Globus pallidus (tissue), 1 donor: ENCODE results near the gene ZNF33A.
"Not testable (repeated sequence)": the region's sequence is repeated elsewhere in the genome, so short reads cannot be mapped to it uniquely, and the experiment has no call there.

Experiments used
- DNase-seq: peaks from one replicate; pipeline ENCODE4 v3.0.0-alpha.2; 2015; ENCODE audit warnings: low spot score

Gene ZNF33A

GRCh38 chr10:38010119-38010903 is at the start of gene ZNF33A:
ZNF33A (plus strand) TSS chr10:38010675; CDS start chr10:38012342, 1,667 bp downstream.
- peak; percentile 89 for DNase-seq

GRCh38 chr10:37965006-37965405 is 45.5 kb upstream of the ZNF33A start:
- DNase-seq: no peak

GRCh38 chr10:37972396-37972795 is 38.1 kb upstream of the ZNF33A start:
- DNase-seq: no peak

- peak; percentile 35 for DNase-seq
These were observed 35.0 kb upstream of the ZNF33A start for GRCh38 chr10:37975401-37975991.

GRCh38 chr10:37976091-37976879 is 34.2 kb upstream of the ZNF33A start, which contains the start of gene ZNF25:
ZNF25 (minus strand) TSS chr10:37976647; CDS start chr10:37971722, 4,925 bp downstream.
- DNase-seq: peak; percentile 99

- DNase-seq: no peak
These were observed 33.6 kb upstream of the ZNF33A start for GRCh38 chr10:37976880-37977203.

- no peak for DNase-seq
These were observed 18.8 kb upstream of the ZNF33A start for GRCh38 chr10:37991655-37992054.

- DNase-seq: no peak
These were observed 18.4 kb upstream of the ZNF33A start for GRCh38 chr10:37992083-37992482.

- not testable (repeated sequence) for DNase-seq
These were observed 11.6 kb upstream of the ZNF33A start for GRCh38 chr10:37998920-37999319.

- DNase-seq: not testable (repeated sequence)
These were observed 10.0 kb upstream of the ZNF33A start for GRCh38 chr10:38000474-38000873.

GRCh38 chr10:38003026-38003425 is 7.4 kb upstream of the ZNF33A start:
- no peak for DNase-seq

- DNase-seq: no peak
These were observed 6.9 kb upstream of the ZNF33A start for GRCh38 chr10:38003588-38003987.

- no peak for DNase-seq
These were observed 2.9 kb upstream of the ZNF33A start for GRCh38 chr10:38007551-38007950.

- no peak for DNase-seq
These were observed 2.5 kb upstream of the ZNF33A start for GRCh38 chr10:38007991-38008390.

- no peak for DNase-seq
These were observed 5.9 kb downstream of the ZNF33A start for GRCh38 chr10:38016354-38016753.

- DNase-seq: not testable (repeated sequence)
These were observed 8.6 kb downstream of the ZNF33A start for GRCh38 chr10:38019124-38019523.

- no peak for DNase-seq
These were observed 14.8 kb downstream of the ZNF33A start for GRCh38 chr10:38025283-38025682.

- DNase-seq: no peak
These were observed 17.5 kb downstream of the ZNF33A start for GRCh38 chr10:38027986-38028385.

GRCh38 chr10:38032886-38033285 is 22.4 kb downstream of the ZNF33A start:
- DNase-seq: no peak

GRCh38 chr10:38038107-38038931 is 27.8 kb downstream of the ZNF33A start:
- no peak for DNase-seq

GRCh38 chr10:38038932-38039245 is 28.4 kb downstream of the ZNF33A start:
- no peak for DNase-seq

- DNase-seq: no peak
These were observed 33.0 kb downstream of the ZNF33A start for GRCh38 chr10:38043516-38043915.
